SHP77 (cell line): ENCODE results near the gene PLPP2.
"Not testable (repeated sequence)": the region's sequence is repeated elsewhere in the genome, so short reads cannot be mapped to it uniquely, and the experiment has no call there.

Source experiments
- DNase-seq, 2 experiments: peaks; one replicate each; lab custom pipeline; 2025; lab: John Stamatoyannopoulos, UW

Gene PLPP2

GRCh38 chr19:269241-269640, 22.0 kb downstream of the PLPP2 start:
- no peak for DNase-seq

GRCh38 chr19:262125-262524, 29.1 kb downstream of the PLPP2 start:
- no peak for DNase-seq

DNA sequence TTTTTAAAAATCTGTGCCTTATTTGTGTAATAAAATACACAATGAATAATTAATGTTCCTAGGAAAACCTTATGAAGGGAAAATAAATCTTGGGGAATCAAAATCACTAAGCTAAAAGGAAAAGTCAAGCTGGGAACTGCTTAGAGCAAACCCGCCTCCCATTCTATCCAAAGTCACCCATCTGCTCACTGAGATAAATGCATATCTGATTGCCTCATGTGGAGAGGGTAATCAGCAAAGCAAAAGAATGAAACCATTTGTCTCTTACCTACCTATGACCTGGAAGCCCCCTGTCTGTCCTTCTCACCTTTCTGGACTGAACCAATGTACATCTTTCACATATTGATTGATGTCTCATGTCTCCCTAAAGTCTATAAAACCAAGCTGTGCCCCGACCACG, 34.4 kb downstream of the PLPP2 start:
- DNase-seq, result not testable (repeated sequence)

GRCh38 chr19:252421-253186, 38.6 kb downstream of the PLPP2 start:
- DNase-seq, result not testable (repeated sequence)

DNA sequence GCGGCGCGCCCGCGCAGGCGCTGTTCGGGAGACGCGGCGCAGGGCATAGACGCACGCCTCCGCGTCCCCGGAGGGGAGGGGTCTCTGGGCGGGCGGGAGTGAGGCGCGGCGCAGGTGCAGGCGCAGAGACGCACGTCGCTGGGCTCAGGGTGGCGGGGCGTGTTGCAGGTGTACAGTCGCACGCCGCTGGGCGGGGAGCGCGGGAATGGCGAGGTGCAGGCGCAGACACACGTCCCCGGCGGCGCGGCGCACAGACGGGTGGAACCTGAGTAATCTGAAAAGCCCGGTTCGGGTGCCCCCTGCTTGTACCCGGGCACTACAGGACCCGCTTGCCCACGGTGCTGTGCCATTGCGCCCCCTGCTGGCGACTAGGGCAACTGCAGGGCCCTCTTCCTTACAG, 44.7 kb downstream of the PLPP2 start:
- no peak for DNase-seq

DNA sequence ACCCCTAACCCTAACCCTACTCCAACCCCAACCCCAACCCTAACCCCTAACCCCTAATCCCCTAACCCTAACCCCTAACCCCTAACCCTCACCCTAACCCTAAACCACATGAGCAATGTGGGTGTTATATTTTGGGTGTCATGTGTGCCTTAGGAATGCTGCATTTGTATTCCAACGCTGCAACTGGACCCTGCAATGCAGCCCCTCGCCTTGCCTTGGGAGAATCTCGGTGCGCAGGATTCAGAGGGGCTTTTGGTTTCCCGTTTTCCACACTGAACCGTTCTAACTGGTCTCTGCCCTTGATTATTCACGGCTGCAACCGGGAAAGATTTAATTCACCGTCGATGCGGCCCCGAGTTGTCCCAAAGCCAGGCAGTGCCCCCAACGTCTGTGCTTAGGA, 45.3 kb downstream of the PLPP2 start:
- DNase-seq, result not testable (repeated sequence)

GRCh38 chr19:245457-245856, 45.7 kb downstream of the PLPP2 start:
- no peak for DNase-seq
